Measurements from ENCODE around the gene APOBEC4. TPM values are rescaled to one million over a fixed set of nuclear protein-coding genes. Genes with fewer than 3 reads are reported as not detected.
A peak's percentile ranks its signal among the peaks of the same experiment; 100 is the strongest.
"Not testable (repeated sequence)": the region's sequence is repeated elsewhere in the genome, so short reads cannot be mapped to it uniquely, and the experiment has no call there.

APOBEC4 gene
- total and polyA plus RNA-seq, 2 experiments from 2014 or later, result not detected

- Histone ChIP-seq H2AFZ (no peak overlapping the region), H3K27ac (peak overlapping the region; percentile 44), H3K36me3 (ENCODE audit: low read depth) (peaks cover 30% of the 10 kb centered on the region), H3K79me2 (ENCODE audit: insufficient read depth) (peaks cover 28% of the 10 kb centered on the region), H4K20me1 (ENCODE audit: insufficient read depth) (no peaks in the 10 kb centered on the region), H3K9me3 (ENCODE audit: low read depth) (no peaks in the 10 kb centered on the region), H3K4me3 (no peak overlapping the region), H3K4me1 (ENCODE audit: insufficient read depth) (peaks cover 33% of the 10 kb centered on the region), H3F3A (ENCODE audit: insufficient read depth) (peaks cover 57% of the 10 kb centered on the region), H3K9me2 (ENCODE audit: insufficient read depth) (no peaks in the 10 kb centered on the region), H3K4me2 (ENCODE audit: unreplicated experiment) (peak overlapping the region; percentile 16), H3K9ac (no peak overlapping the region), H3K27me3 (replicated peaks; ENCODE audit: insufficient read depth) (no peaks in the 10 kb centered on the region)
- no peak for TF ChIP-seq EZH2phosphoT487 (IDR thresholded peaks at IDR 0.05; ENCODE audit: insufficient read depth, low read depth)
- no peak for TF ChIP-seq EZH2 (IDR thresholded peaks at IDR 0.05; ENCODE audit: insufficient read depth, poor library complexity, severe bottlenecking)
- WGBS, 2 experiments (ENCODE audit: low coverage in 1 of 2, low lambda C conversion rate in 2 of 2, missing lambda C conversion rate in 2 of 2), result 51 to 62% methylated on average over 10 of the region's 10 CpGs
- peak; percentile 82 for DNase-seq
- in situ Hi-C loops (cut with MboI), result no loop called here
Measured at GRCh38 chr1:183622884-183623785, 30.0 kb downstream of the APOBEC4 start.

GRCh38 chr1:183622013-183622412 is 31.1 kb downstream of the APOBEC4 start:
- no peak for TF ChIP-seq EZH2 (IDR thresholded peaks at IDR 0.05; ENCODE audit: insufficient read depth, poor library complexity, severe bottlenecking)
- no peak for TF ChIP-seq EZH2phosphoT487 (IDR thresholded peaks at IDR 0.05; ENCODE audit: insufficient read depth, low read depth)
- Histone ChIP-seq H3F3A (ENCODE audit: insufficient read depth) (peaks cover 52% of the 10 kb centered on the region), H2AFZ (no peak overlapping the region), H3K9me3 (ENCODE audit: low read depth) (no peaks in the 10 kb centered on the region), H3K4me3 (no peak overlapping the region), H3K27ac (peak overlapping the region; percentile 44; the same call in 1 of the 2 replicates), H3K79me2 (ENCODE audit: insufficient read depth) (peaks cover 17% of the 10 kb centered on the region), H3K36me3 (ENCODE audit: low read depth) (peaks cover 23% of the 10 kb centered on the region), H3K4me2 (ENCODE audit: unreplicated experiment) (no peak overlapping the region), H3K4me1 (ENCODE audit: insufficient read depth) (peaks cover 29% of the 10 kb centered on the region), H3K9ac (no peak overlapping the region), H3K9me2 (ENCODE audit: insufficient read depth) (no peaks in the 10 kb centered on the region), H4K20me1 (ENCODE audit: insufficient read depth) (no peaks in the 10 kb centered on the region), H3K27me3 (replicated peaks; ENCODE audit: insufficient read depth) (no peaks in the 10 kb centered on the region)
- in situ Hi-C loops (cut with MboI), result no loop called here
- no peak for DNase-seq
- 45 to 51% methylated on average over 1 of the region's 1 CpG for WGBS, 2 experiments (ENCODE audit: low coverage in 1 of 2, low lambda C conversion rate in 2 of 2, missing lambda C conversion rate in 2 of 2)

GRCh38 chr1:183620311-183620710 is 32.8 kb downstream of the APOBEC4 start:
- no peak for DNase-seq
- H3F3A ChIP-seq (ENCODE audit: insufficient read depth), result peaks cover 35% of the 10 kb centered on the region
- H3K27ac ChIP-seq, result no peak overlapping the region
- no peaks in the 10 kb centered on the region for H4K20me1 ChIP-seq (ENCODE audit: insufficient read depth)
- H2AFZ ChIP-seq, result no peak overlapping the region
- in situ Hi-C loops (cut with MboI), result no loop called here
- no peak for TF ChIP-seq EZH2 (IDR thresholded peaks at IDR 0.05; ENCODE audit: insufficient read depth, poor library complexity, severe bottlenecking)
- TF ChIP-seq EZH2phosphoT487 (IDR thresholded peaks at IDR 0.05; ENCODE audit: insufficient read depth, low read depth), result no peak
- H3K9me2 ChIP-seq (ENCODE audit: insufficient read depth), result no peaks in the 10 kb centered on the region
- H3K36me3 ChIP-seq (ENCODE audit: low read depth), result peaks cover 9% of the 10 kb centered on the region
- H3K9me3 ChIP-seq (ENCODE audit: low read depth), result no peaks in the 10 kb centered on the region
- H3K27me3 ChIP-seq (replicated peaks; ENCODE audit: insufficient read depth), result no peaks in the 10 kb centered on the region
- no peak overlapping the region for H3K4me3 ChIP-seq
- H3K4me2 ChIP-seq (ENCODE audit: unreplicated experiment), result no peak overlapping the region
- WGBS, 2 experiments (ENCODE audit: low coverage in 1 of 2, low lambda C conversion rate in 2 of 2, missing lambda C conversion rate in 2 of 2), result 68 to 74% methylated on average over 2 of the region's 2 CpGs
- peaks cover 13% of the 10 kb centered on the region for H3K4me1 ChIP-seq (ENCODE audit: insufficient read depth)
- no peak overlapping the region for H3K9ac ChIP-seq
- H3K79me2 ChIP-seq (ENCODE audit: insufficient read depth), result 0 out of 2 replicates have a peak, but pooled peaks cover 1% of the 10 kb centered on the region

DNA sequence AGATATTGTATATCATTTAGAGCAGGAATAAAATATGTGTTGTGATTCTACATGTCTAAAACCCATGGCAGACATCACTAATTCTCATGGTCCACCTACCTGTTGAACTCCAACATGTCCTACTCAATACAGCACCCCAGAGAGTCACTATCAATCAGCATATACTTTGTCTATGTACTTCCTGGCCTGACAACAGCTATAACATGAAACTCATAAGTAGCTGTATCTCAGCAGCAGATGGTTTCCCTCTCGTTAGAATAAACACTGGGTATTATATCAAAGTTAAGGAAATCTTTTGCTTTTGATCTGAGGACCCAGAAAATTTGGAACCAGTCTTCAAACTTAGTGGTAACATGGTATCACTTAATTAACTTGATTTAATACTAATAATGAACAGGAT is 33.3 kb downstream of the APOBEC4 start:
- no peak for DNase-seq
- Histone ChIP-seq H3K9ac (no peak overlapping the region), H3K79me2 (ENCODE audit: insufficient read depth) (no peaks in the 10 kb centered on the region), H3K9me3 (ENCODE audit: low read depth) (no peaks in the 10 kb centered on the region), H3K27ac (no peak overlapping the region), H3K4me3 (no peak overlapping the region), H3K9me2 (ENCODE audit: insufficient read depth) (no peaks in the 10 kb centered on the region), H3K4me2 (ENCODE audit: unreplicated experiment) (no peak overlapping the region), H3F3A (ENCODE audit: insufficient read depth) (peaks cover 29% of the 10 kb centered on the region), H3K27me3 (replicated peaks; ENCODE audit: insufficient read depth) (no peaks in the 10 kb centered on the region), H3K36me3 (ENCODE audit: low read depth) (peaks cover 4% of the 10 kb centered on the region), H3K4me1 (ENCODE audit: insufficient read depth) (peaks cover 13% of the 10 kb centered on the region), H2AFZ (no peak overlapping the region), H4K20me1 (ENCODE audit: insufficient read depth) (no peaks in the 10 kb centered on the region)
- 95 to 97% methylated on average over 1 of the region's 1 CpG for WGBS, 2 experiments (ENCODE audit: low coverage in 1 of 2, low lambda C conversion rate in 2 of 2, missing lambda C conversion rate in 2 of 2)
- in situ Hi-C loops (cut with MboI), result no loop called here
- TF ChIP-seq EZH2phosphoT487 (IDR thresholded peaks at IDR 0.05; ENCODE audit: insufficient read depth, low read depth), result no peak
- no peak for TF ChIP-seq EZH2 (IDR thresholded peaks at IDR 0.05; ENCODE audit: insufficient read depth, poor library complexity, severe bottlenecking)

GRCh38 chr1:183618202-183618601 is 34.9 kb downstream of the APOBEC4 start:
- H2AFZ ChIP-seq; H3K4me2 ChIP-seq (ENCODE audit: unreplicated experiment); H3K9ac ChIP-seq; H3K9me3 ChIP-seq (ENCODE audit: low read depth); H3K36me3 ChIP-seq (ENCODE audit: low read depth); H3K79me2 ChIP-seq (ENCODE audit: insufficient read depth); H3K27me3 ChIP-seq (replicated peaks; ENCODE audit: insufficient read depth); H3K9me2 ChIP-seq (ENCODE audit: insufficient read depth); H4K20me1 ChIP-seq (ENCODE audit: insufficient read depth); H3K4me3 ChIP-seq; H3K4me1 ChIP-seq (ENCODE audit: insufficient read depth); DNase-seq; in situ Hi-C loops (cut with MboI); H3K27ac ChIP-seq: not testable (repeated sequence)
- peaks cover 25% of the 10 kb centered on the region for H3F3A ChIP-seq (ENCODE audit: insufficient read depth)
- 78 to 86% methylated on average over 3 to 5 of the region's 5 CpGs for WGBS, 2 experiments (ENCODE audit: low coverage in 1 of 2, low lambda C conversion rate in 2 of 2, missing lambda C conversion rate in 2 of 2)

- H3K27ac ChIP-seq; H3K4me3 ChIP-seq; H3K36me3 ChIP-seq (ENCODE audit: low read depth); in situ Hi-C loops (cut with MboI); H3K9me3 ChIP-seq (ENCODE audit: low read depth); H3K9me2 ChIP-seq (ENCODE audit: insufficient read depth); H2AFZ ChIP-seq; H3K79me2 ChIP-seq (ENCODE audit: insufficient read depth); H3K27me3 ChIP-seq (replicated peaks; ENCODE audit: insufficient read depth); H3K4me2 ChIP-seq (ENCODE audit: unreplicated experiment); DNase-seq; H4K20me1 ChIP-seq (ENCODE audit: insufficient read depth); H3K9ac ChIP-seq: not testable (repeated sequence)
- Histone ChIP-seq H3F3A (ENCODE audit: insufficient read depth) (peaks cover 29% of the 10 kb centered on the region), H3K4me1 (ENCODE audit: insufficient read depth) (peaks cover 28% of the 10 kb centered on the region)
- 90 to 93% methylated on average over 3 of the region's 3 CpGs for WGBS, 2 experiments (ENCODE audit: low coverage in 1 of 2, low lambda C conversion rate in 2 of 2, missing lambda C conversion rate in 2 of 2)
Measured at GRCh38 chr1:183612975-183613374, 40.1 kb downstream of the APOBEC4 start.
